NCI-H2227 (cell line): ENCODE measurements around the gene ZDHHC14.

Source experiments
- DNase-seq: peaks from one replicate; lab custom pipeline; 2025; ENCODE audit not compliant: unreplicated experiment; lab: John Stamatoyannopoulos, UW

The ZDHHC14 gene

GRCh38 chr6:157442291-157442690, 61.3 kb downstream of the ZDHHC14 start:
- DNase-seq: no peak

GRCh38 chr6:157443066-157443800, 62.2 kb downstream of the ZDHHC14 start:
- no peak for DNase-seq

GRCh38 chr6:157445277-157446009, 64.5 kb downstream of the ZDHHC14 start:
- no peak for DNase-seq

- no peak for DNase-seq
These were observed 66.7 kb downstream of the ZDHHC14 start for GRCh38 chr6:157447735-157448134.

GRCh38 chr6:157449610-157450009, 68.6 kb downstream of the ZDHHC14 start:
- DNase-seq: no peak

GRCh38 chr6:157450931-157451742, 70.1 kb downstream of the ZDHHC14 start:
- no peak for DNase-seq

- DNase-seq: no peak
These were observed 71.1 kb downstream of the ZDHHC14 start for GRCh38 chr6:157452096-157452495.

GRCh38 chr6:157453131-157453530, 72.1 kb downstream of the ZDHHC14 start:
- no peak for DNase-seq

GRCh38 chr6:157453978-157454377, 73.0 kb downstream of the ZDHHC14 start:
- no peak for DNase-seq

GRCh38 chr6:157454762-157455714, 74.0 kb downstream of the ZDHHC14 start:
- DNase-seq: no peak

- no peak for DNase-seq
These were observed 74.9 kb downstream of the ZDHHC14 start for GRCh38 chr6:157455731-157456523.

- DNase-seq: no peak
These were observed 75.5 kb downstream of the ZDHHC14 start for GRCh38 chr6:157456524-157456829.

GRCh38 chr6:157457787-157458186, 76.8 kb downstream of the ZDHHC14 start:
- DNase-seq: no peak

GRCh38 chr6:157459327-157459726, 78.3 kb downstream of the ZDHHC14 start:
- no peak for DNase-seq

GRCh38 chr6:157460182-157460999, 79.4 kb downstream of the ZDHHC14 start:
- DNase-seq: no peak

GRCh38 chr6:157461000-157461915, 80.3 kb downstream of the ZDHHC14 start:
- no peak for DNase-seq

- DNase-seq: no peak
These were observed 82.2 kb downstream of the ZDHHC14 start for GRCh38 chr6:157462956-157463742.
